H1 (cell line): ENCODE measurements around the gene SLC24A1. TPM values are rescaled to one million over a fixed set of nuclear protein-coding genes. Genes with fewer than 3 reads are reported as not detected.

ENCODE experiments used
- CTCF ChIA-PET: fragments of 300-600 bp; sonication (Branson Sonifier 250); formaldehyde crosslinking; loops from one replicate; lab custom pipeline; 2021; ENCODE audit not compliant: partially characterized antibody; lab: Charles Lee
- POLR2A ChIA-PET: fragments of 300-600 bp; sonication (Branson Sonifier 250); formaldehyde crosslinking; loops from one replicate; lab custom pipeline; 2021; ENCODE audit warnings: inconsistent platforms; ENCODE audit not compliant: partially characterized antibody; lab: Charles Lee
- DNase-seq, 2 experiments: peaks; one replicate each; pipeline versions ENCODE4 v3.0.0 to v3.0.0-alpha.2; 2010 to 2022; ENCODE audit warnings: low spot score in 2 of 2, low read depth in 1 of 2, mixed read lengths in 1 of 2
- FAIRE-seq: peaks from 2 replicates; lab custom pipeline; 2011; peaks lifted over from hg19 to GRCh38; lab: Jason Lieb, UNC
- H2AFZ ChIP-seq: 2 replicates; pipeline ENCODE4 v1.8.1; 2012; ENCODE audit warnings: low read length, inconsistent platforms
- H2AK5ac ChIP-seq: 2 replicates; pipeline ENCODE4 v1.6.1; 2013; ENCODE audit warnings: low read depth, low read length
- H2BK120ac ChIP-seq: replicated peaks from 2 replicates; pipeline ENCODE3; 2013; ENCODE audit warnings: low read depth, low read length, inconsistent platforms
- H2BK12ac ChIP-seq: 2 replicates; pipeline ENCODE4 v1.6.1; 2013; ENCODE audit warnings: low read depth, low read length
- H2BK15ac ChIP-seq: 2 replicates; pipeline ENCODE4 v1.6.1; 2013; ENCODE audit warnings: low read length
- H2BK20ac ChIP-seq: 2 replicates; pipeline ENCODE4 v1.6.1; 2013; ENCODE audit warnings: low read length
- H2BK5ac ChIP-seq: 2 replicates; pipeline ENCODE4 v1.6.1; 2013; ENCODE audit warnings: low read depth, low read length
- H3K14ac ChIP-seq: 2 replicates; pipeline ENCODE4 v1.6.1; 2013; ENCODE audit warnings: inconsistent platforms; ENCODE audit not compliant: insufficient read length
- H3K18ac ChIP-seq: 2 replicates; pipeline ENCODE4 v1.6.1; 2013; ENCODE audit warnings: low read length; ENCODE audit errors: extremely low read depth
- H3K23ac ChIP-seq: 2 replicates; pipeline ENCODE4 v1.6.1; 2013; ENCODE audit warnings: inconsistent platforms; ENCODE audit not compliant: insufficient read length
- H3K23me2 ChIP-seq: 2 replicates; pipeline ENCODE4 v1.6.1; 2013; ENCODE audit warnings: low read depth, low read length
- H3K27ac ChIP-seq: 2 replicates; pipeline ENCODE4 v1.6.1; 2011; ENCODE audit warnings: low read depth, low read length, inconsistent platforms
- H3K27me3 ChIP-seq, 4 experiments: replicated peaks in 1 of 4; 1 replicate in 1 of 4; 2 replicates in 3 of 4; pipeline versions ENCODE4 v1.6.1 to v1.8.1; 2011 to 2013; ENCODE audit warnings: low read length in 3 of 4, mild to moderate bottlenecking in 3 of 4, inconsistent platforms in 2 of 4, mixed read lengths in 2 of 4, moderate library complexity in 1 of 4; ENCODE audit not compliant: control insufficient read depth in 3 of 4, insufficient read depth in 3 of 4; ENCODE audit errors: extremely low read depth in 1 of 4
- H3K36me3 ChIP-seq, 4 experiments: 2 replicates each; pipeline versions ENCODE4 v1.6.1 to v1.8.1; 2011 to 2013; ENCODE audit warnings: mild to moderate bottlenecking in 4 of 4, low read length in 3 of 4, moderate library complexity in 2 of 4, control low read depth in 1 of 4, inconsistent platforms in 1 of 4; ENCODE audit not compliant: insufficient read depth in 4 of 4, control insufficient read depth in 2 of 4
- H3K4ac ChIP-seq: replicated peaks from 2 replicates; pipeline ENCODE3; 2013; ENCODE audit warnings: low read length, low read depth, mixed read lengths, inconsistent platforms; ENCODE audit not compliant: insufficient read length
- H3K4me1 ChIP-seq, 4 experiments: replicated peaks in 1 of 4; 1 replicate in 1 of 4; 2 replicates in 3 of 4; pipeline versions ENCODE4 v1.6.1 to v1.8.1; 2011 to 2013; ENCODE audit warnings: low read length in 3 of 4, inconsistent platforms in 2 of 4, mixed read lengths in 1 of 4; ENCODE audit not compliant: insufficient read depth in 4 of 4, control insufficient read depth in 3 of 4
- H3K4me2 ChIP-seq, 2 experiments: 2 replicates each; pipeline versions ENCODE4 v1.6.1 to v1.8.1; 2011 to 2013; ENCODE audit warnings: low read depth in 2 of 2, low read length in 2 of 2, control low read depth in 1 of 2, inconsistent platforms in 1 of 2, mild to moderate bottlenecking in 1 of 2; ENCODE audit not compliant: insufficient read depth in 1 of 2
- H3K4me3 ChIP-seq, 4 experiments: fragments of 200-600, 300-600 bp in 1 of 4; sonication (generic), shearing (Covaris generic), sonication (Bioruptor Twin) in 1 of 4; 2 replicates each; pipeline versions ENCODE4 v1.5.1 to v1.8.1; 2011 to 2016; ENCODE audit warnings: low read length in 4 of 4, low read depth in 3 of 4, control low read depth in 2 of 4, inconsistent platforms in 2 of 4, mild to moderate bottlenecking in 2 of 4, mixed read lengths in 1 of 4, moderate library complexity in 1 of 4; ENCODE audit not compliant: insufficient read depth in 2 of 4; ENCODE audit errors: extremely low read depth in 1 of 4
- H3K56ac ChIP-seq: replicated peaks from 2 replicates; pipeline ENCODE3; 2013; ENCODE audit warnings: low read depth, mild to moderate bottlenecking, mixed read lengths, low read length, inconsistent platforms; ENCODE audit not compliant: insufficient read length
- H3K79me1 ChIP-seq: 2 replicates; pipeline ENCODE4 v1.6.1; 2013; ENCODE audit warnings: low read depth, low read length, control low read depth
- H3K79me2 ChIP-seq, 2 experiments: 2 replicates each; pipeline versions ENCODE4 v1.6.1 to v1.8.1; 2012 to 2013; ENCODE audit warnings: low read length in 2 of 2, mild to moderate bottlenecking in 2 of 2, inconsistent platforms in 1 of 2; ENCODE audit not compliant: insufficient read depth in 2 of 2, control insufficient read depth in 1 of 2
- H3K9ac ChIP-seq, 4 experiments: replicated peaks in 1 of 4; 1 replicate in 1 of 4; 2 replicates in 3 of 4; pipeline versions ENCODE4 v1.6.1 to v1.8.1; 2011 to 2013; ENCODE audit warnings: low read depth in 3 of 4, low read length in 3 of 4, control low read depth in 2 of 4, mild to moderate bottlenecking in 2 of 4, moderate library complexity in 2 of 4, inconsistent platforms in 1 of 4; ENCODE audit errors: extremely low read depth in 1 of 4
- H3K9me3 ChIP-seq, 2 experiments: 2 replicates each; pipeline versions ENCODE4 v1.6.1 to v1.8.1; 2012 to 2013; ENCODE audit warnings: mild to moderate bottlenecking in 2 of 2, moderate library complexity in 2 of 2, control low read depth in 1 of 2, inconsistent platforms in 1 of 2, low read depth in 1 of 2, low read length in 1 of 2, mixed read lengths in 1 of 2; ENCODE audit not compliant: insufficient read depth in 2 of 2
- H4K20me1 ChIP-seq, 2 experiments: replicated peaks in 1 of 2; 2 replicates each; pipeline versions ENCODE3 to v1.8.1; 2011 to 2013; ENCODE audit warnings: inconsistent platforms in 2 of 2, low read length in 2 of 2, mild to moderate bottlenecking in 1 of 2; ENCODE audit not compliant: insufficient read depth in 2 of 2, control insufficient read depth in 1 of 2
- H4K5ac ChIP-seq: 2 replicates; pipeline ENCODE4 v1.6.1; 2013; ENCODE audit warnings: low read length, low read depth, mixed read lengths, inconsistent platforms; ENCODE audit not compliant: insufficient read length
- H4K8ac ChIP-seq: 2 replicates; pipeline ENCODE4 v1.8.0; 2013; ENCODE audit warnings: mild to moderate bottlenecking, moderate library complexity, low read length, inconsistent platforms; ENCODE audit not compliant: insufficient read depth; ENCODE audit errors: extremely low read depth
- H4K91ac ChIP-seq: replicated peaks from 2 replicates; pipeline ENCODE3; 2013; ENCODE audit warnings: low read length, mixed read lengths, inconsistent platforms; ENCODE audit not compliant: insufficient read length
- BACH1 ChIP-seq: IDR thresholded peaks from 2 replicates; pipeline ENCODE4 v1.6.1; 2012; ENCODE audit warnings: low read length, improper control_type of control experiment
- EZH2 ChIP-seq: fragments of 200-600 bp; sonication (generic); IDR thresholded peaks from 2 replicates; pipeline ENCODE4 v1.7.1; 2012; ENCODE audit warnings: low read depth, mild to moderate bottlenecking, moderate library complexity, low read length, inconsistent platforms; ENCODE audit not compliant: severe bottlenecking
- RXRA ChIP-seq: IDR thresholded peaks from 2 replicates; pipeline ENCODE4 v1.6.1; 2011; ENCODE audit warnings: low read depth, mild to moderate bottlenecking, low read length, moderate library complexity; ENCODE audit not compliant: insufficient read depth
- TEAD4 ChIP-seq: IDR thresholded peaks from 2 replicates; pipeline ENCODE4 v1.6.1; 2012; ENCODE audit warnings: low read depth, low read length, inconsistent platforms, mixed read lengths
- USF2 ChIP-seq: IDR thresholded peaks from 2 replicates; pipeline ENCODE4 v1.6.1; 2011; ENCODE audit warnings: low read length, improper control_type of control experiment
- ZNF274 ChIP-seq: IDR thresholded peaks from 2 replicates; pipeline ENCODE4 v1.7.0; 2012; ENCODE audit warnings: low read length, borderline replicate concordance; ENCODE audit errors: extremely low read depth
- WGBS, 2 experiments: shearing (Covaris generic) in 1 of 2; methylation state at CpG; one replicate each; pipeline versions ENCODE4 v1.1.6 to v1.1.7; 2013 to 2015; ENCODE audit warnings: low lambda C conversion rate in 2 of 2, mixed read lengths in 2 of 2, inconsistent platforms in 1 of 2, low coverage in 1 of 2, missing lambda C conversion rate in 1 of 2; ENCODE audit not compliant: insufficient replicate concordance in 2 of 2, insufficient coverage in 1 of 2, insufficient read length in 1 of 2; ENCODE audit errors: extremely low coverage in 1 of 2, missing lambda C conversion rate in 1 of 2; 5-methylcytosine and 5-hydroxymethylcytosine counted together
- polyA plus RNA-seq, 7 experiments: library from polyadenylated mRNA; depleted of rRNA in 3 of 7; stranded (reverse) in 5 of 7; unstranded in 2 of 7; fragments of >200 nt in 5 of 7; fragments of 200-250 nt in 2 of 7; gene quantifications; 1 replicate in 5 of 7; 2 replicates in 1 of 7; 4 replicates in 1 of 7; pipeline versions ENCODE4 v1.2.1 to v1.2.3, GENCODE V29; 2011 to 2013; ENCODE audit warnings: missing spikeins in 2 of 7, mixed read lengths in 2 of 7
- total RNA-seq: library from RNA; stranded (reverse); fragmentation: NEBNext Ultra II Directional; extraction: Animal tissue kit (Norgen Biotek cat#: 25700); gene quantifications from 2 replicates; pipeline ENCODE4 v1.2.1, GENCODE V29; 2021
- TF ChIP-seq, protein P1 (sequence below): IDR thresholded peaks from 2 replicates; pipeline ENCODE4 v1.6.1; 2011; ENCODE audit warnings: low read depth, mild to moderate bottlenecking, low read length; ENCODE audit not compliant: insufficient read depth
- TF ChIP-seq, protein P2 (sequence below): IDR thresholded peaks from 2 replicates; pipeline ENCODE4 v1.6.1; 2012; ENCODE audit warnings: inconsistent platforms

The SLC24A1 gene
- total and polyA plus RNA-seq, 2 of the 8 experiments (the other 6 are each of a cell fraction or from before 2014, with no cell fraction given): 4.9 to 6.6 TPM

DNA sequence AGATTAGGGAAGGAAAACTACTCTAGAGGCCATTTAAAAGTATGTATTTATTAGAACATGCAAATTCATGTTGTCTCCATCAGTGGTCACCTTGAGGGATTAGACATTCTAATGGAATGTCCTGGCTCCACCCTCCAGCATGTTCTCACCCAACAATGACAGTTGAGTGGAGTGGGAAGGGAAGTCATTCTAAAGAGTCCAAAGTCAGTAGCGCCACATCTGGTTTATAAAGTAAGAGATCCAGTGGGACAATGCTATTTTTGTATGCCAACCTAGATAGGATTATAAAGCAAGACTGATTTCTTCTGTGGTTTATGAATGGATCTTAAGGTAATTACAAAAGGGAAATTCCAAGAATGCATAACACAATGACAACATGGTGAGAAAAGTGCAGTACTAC is 33.3 kb downstream of the SLC24A1 start:
- Histone ChIP-seq H4K91ac (no peak overlapping the region), H2BK5ac (no peak overlapping the region), H3K23ac (no peak overlapping the region), H3K79me2 (no peaks in the 10 kb centered on the region), H3K27ac (no peak overlapping the region), H3K4me3 (no peak overlapping the region), H2AFZ (no peak overlapping the region), H3K79me1 (no peaks in the 10 kb centered on the region), H2BK20ac (no peak overlapping the region), H3K4me1 (no peaks in the 10 kb centered on the region; a peak in 1 of 7 replicates), H3K56ac (no peak overlapping the region), H3K23me2 (no peaks in the 10 kb centered on the region), H3K4ac (no peak overlapping the region), H3K9ac (no peak overlapping the region), H2BK120ac (no peak overlapping the region), H3K9me3 (no peaks in the 10 kb centered on the region), H3K27me3 (no peaks in the 10 kb centered on the region), H2BK15ac (no peak overlapping the region), H2BK12ac (no peak overlapping the region), H3K4me2 (no peak overlapping the region), H4K8ac (no peak overlapping the region), H3K18ac (no peak overlapping the region), H3K14ac (no peak overlapping the region), H2AK5ac (no peak overlapping the region), H4K5ac (no peak overlapping the region), H3K36me3 (no peaks in the 10 kb centered on the region), H4K20me1 (no peaks in the 10 kb centered on the region)
- 89% methylated on average over 1 of the region's 1 CpG; no CpG with 5 or more reads in 1 of the 2 experiments for WGBS, 2 experiments
- FAIRE-seq: no peak
- DNase-seq: no peak
- ChIA-PET CTCF (no interaction called here), POLR2A (no interaction called here)
- no peak for TF ChIP-seq TEAD4
- no peak for TF ChIP-seq ZNF274
- no peak for TF ChIP-seq BACH1
- TF ChIP-seq, protein P1, sequence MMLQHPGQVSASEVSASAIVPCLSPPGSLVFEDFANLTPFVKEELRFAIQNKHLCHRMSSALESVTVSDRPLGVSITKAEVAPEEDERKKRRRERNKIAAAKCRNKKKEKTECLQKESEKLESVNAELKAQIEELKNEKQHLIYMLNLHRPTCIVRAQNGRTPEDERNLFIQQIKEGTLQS: no peak
- no peak for TF ChIP-seq USF2
- TF ChIP-seq, protein P2, sequence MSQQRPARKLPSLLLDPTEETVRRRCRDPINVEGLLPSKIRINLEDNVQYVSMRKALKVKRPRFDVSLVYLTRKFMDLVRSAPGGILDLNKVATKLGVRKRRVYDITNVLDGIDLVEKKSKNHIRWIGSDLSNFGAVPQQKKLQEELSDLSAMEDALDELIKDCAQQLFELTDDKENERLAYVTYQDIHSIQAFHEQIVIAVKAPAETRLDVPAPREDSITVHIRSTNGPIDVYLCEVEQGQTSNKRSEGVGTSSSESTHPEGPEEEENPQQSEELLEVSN: no peak
- no peak for TF ChIP-seq RXRA
- TF ChIP-seq EZH2: no peak
